OCI-LY3 (cell line): Measurements from ENCODE around the gene LGR4.

Experiments
- H2AFZ ChIP-seq: fragments of 200-600, 300-600 bp; shearing (Covaris generic); 2 replicates; pipeline ENCODE4 v1.6.0; 2014; ENCODE audit warnings: antibody characterized with exemption, low read depth, low read length
- H3K27ac ChIP-seq: fragments of 200-600, 300-600 bp; sonication (generic); 2 replicates; pipeline ENCODE4 v1.5.1; 2014; ENCODE audit warnings: mild to moderate bottlenecking, low read length, moderate library complexity, mixed read lengths
- H3K27me3 ChIP-seq: fragments of 200-600, 300-600 bp; sonication (generic); 2 replicates; pipeline ENCODE4 v1.6.1; 2014; ENCODE audit warnings: low read depth, low read length, mixed read lengths
- H3K36me3 ChIP-seq: fragments of 200-600, 300-600 bp; sonication (generic); replicated peaks from 2 replicates; pipeline ENCODE3; 2014; ENCODE audit warnings: low read depth, low read length, mixed read lengths
- H3K4me1 ChIP-seq: fragments of 300-600, 200-600 bp; sonication (generic); 2 replicates; pipeline ENCODE4 v1.6.1; 2014; ENCODE audit warnings: low read length, mixed read lengths
- H3K4me2 ChIP-seq: fragments of 200-600, 300-600 bp; sonication (generic); 2 replicates; pipeline ENCODE4 v1.6.1; 2014; ENCODE audit warnings: low read length, mixed read lengths
- H3K4me3 ChIP-seq: fragments of 300-600, 200-600 bp; sonication (generic); 2 replicates; pipeline ENCODE4 v1.5.1; 2014; ENCODE audit warnings: antibody characterized with exemption, mild to moderate bottlenecking, low read length, moderate library complexity
- H3K79me2 ChIP-seq: fragments of 300-600, 200-600 bp; shearing (Covaris generic); 2 replicates; pipeline ENCODE4 v1.6.1; 2014; ENCODE audit warnings: mild to moderate bottlenecking, low read length, mixed read lengths
- H3K9ac ChIP-seq: fragments of 300-600, 200-600 bp; shearing (Covaris generic); 2 replicates; pipeline ENCODE4 v1.6.0; 2014; ENCODE audit warnings: mild to moderate bottlenecking, low read length, moderate library complexity
- H3K9me3 ChIP-seq: fragments of 200-600, 300-600 bp; shearing (Covaris generic); 2 replicates; pipeline ENCODE4 v1.6.1; 2014; ENCODE audit warnings: low read length, mixed read lengths; ENCODE audit not compliant: insufficient read depth
- H4K20me1 ChIP-seq: fragments of 200-600, 300-600 bp; sonication (generic); 2 replicates; pipeline ENCODE4 v1.6.1; 2016; ENCODE audit warnings: low read length, mixed read lengths; ENCODE audit not compliant: insufficient read depth
- CTCF ChIP-seq: fragments of 200-600, 300-600 bp; sonication (generic); IDR thresholded peaks from 2 replicates; pipeline ENCODE4 v1.5.1; 2014; ENCODE audit warnings: antibody characterized with exemption, low read length, low read depth
- EZH2phosphoT487 ChIP-seq: fragments of 200-600 bp; shearing (Covaris generic); IDR thresholded peaks from 2 replicates; pipeline ENCODE4 v1.6.1; 2018; ENCODE audit warnings: antibody characterized with exemption, mixed run types, low read depth

Gene LGR4

GRCh38 chr11:27477243-27477642 is 4.7 kb upstream of the LGR4 start:
- no peaks in the 10 kb centered on the region for H4K20me1 ChIP-seq
- no peak overlapping the region for H3K9ac ChIP-seq
- no peaks in the 10 kb centered on the region for H3K79me2 ChIP-seq
- H3K27ac ChIP-seq: no peak overlapping the region
- no peaks in the 10 kb centered on the region for H3K4me1 ChIP-seq
- H3K4me3 ChIP-seq: no peak overlapping the region
- no peaks in the 10 kb centered on the region for H3K9me3 ChIP-seq
- H3K4me2 ChIP-seq: no peak overlapping the region
- H3K27me3 ChIP-seq: peaks cover 8% of the 10 kb centered on the region
- TF ChIP-seq EZH2phosphoT487: no peak
- no peak for TF ChIP-seq CTCF
- no peak overlapping the region for H2AFZ ChIP-seq
- H3K36me3 ChIP-seq: no peaks in the 10 kb centered on the region

- H3K4me1 ChIP-seq: peaks cover 8% of the 10 kb centered on the region
- H3K36me3 ChIP-seq: no peaks in the 10 kb centered on the region
- no peaks in the 10 kb centered on the region for H3K9me3 ChIP-seq
- H3K9ac ChIP-seq: no peak overlapping the region
- H4K20me1 ChIP-seq: no peaks in the 10 kb centered on the region
- peaks cover 18% of the 10 kb centered on the region for H3K27me3 ChIP-seq
- no peak for TF ChIP-seq EZH2phosphoT487
- TF ChIP-seq CTCF: no peak
- H2AFZ ChIP-seq: no peak overlapping the region
- no peak overlapping the region for H3K27ac ChIP-seq
- H3K4me3 ChIP-seq: no peak overlapping the region
- no peak overlapping the region for H3K4me2 ChIP-seq
- H3K79me2 ChIP-seq: no peaks in the 10 kb centered on the region
Observed at GRCh38 chr11:27475622-27476021, 3.0 kb upstream of the LGR4 start.

- TF ChIP-seq CTCF: no peak
- no peak overlapping the region for H2AFZ ChIP-seq
Observed at GRCh38 chr11:27473017-27473406, 422 bp upstream of the LGR4 start.

GRCh38 chr11:27471589-27472397 is 797 bp downstream of the LGR4 start:
- H3K9me3 ChIP-seq: no peaks in the 10 kb centered on the region
- H4K20me1 ChIP-seq: peaks cover 16% of the 10 kb centered on the region; the same call in 1 of the 2 replicates
- H3K27ac ChIP-seq: no peak overlapping the region
- H3K36me3 ChIP-seq: no peaks in the 10 kb centered on the region
- H3K79me2 ChIP-seq: no peaks in the 10 kb centered on the region
- peak overlapping the region; percentile 94 for H3K4me2 ChIP-seq
- peaks cover 38% of the 10 kb centered on the region for H3K4me1 ChIP-seq
- peak overlapping the region; percentile 66 for H3K9ac ChIP-seq
- TF ChIP-seq EZH2phosphoT487: no peak
- TF ChIP-seq CTCF: no peak
- H3K27me3 ChIP-seq: peaks cover 39% of the 10 kb centered on the region
- H2AFZ ChIP-seq: peak overlapping the region; percentile 47; the same call in 1 of the 2 replicates
- H3K4me3 ChIP-seq: peak overlapping the region; percentile 93

More at GRCh38 chr11:27473017-27473406, 422 bp upstream of the LGR4 start:
- Histone ChIP-seq H3K4me3 (no peak overlapping the region; the same call in 1 of the 2 replicates), H4K20me1 (peaks cover 12% of the 10 kb centered on the region; the same call in 1 of the 2 replicates), H3K9ac (no peak overlapping the region), H3K79me2 (no peaks in the 10 kb centered on the region), H3K9me3 (no peaks in the 10 kb centered on the region), H3K36me3 (no peaks in the 10 kb centered on the region), H3K27me3 (peaks cover 33% of the 10 kb centered on the region), H3K4me1 (peaks cover 34% of the 10 kb centered on the region), H3K4me2 (peak overlapping the region; percentile 94), H3K27ac (no peak overlapping the region)
